Measurements from ENCODE around the gene UNC5B. TPM values are rescaled to one million over a fixed set of nuclear protein-coding genes. Genes with fewer than 3 reads are reported as not detected.

UNC5B gene
- total RNA-seq, 1 donor from 2014 or later: 22.2 TPM

DNA sequence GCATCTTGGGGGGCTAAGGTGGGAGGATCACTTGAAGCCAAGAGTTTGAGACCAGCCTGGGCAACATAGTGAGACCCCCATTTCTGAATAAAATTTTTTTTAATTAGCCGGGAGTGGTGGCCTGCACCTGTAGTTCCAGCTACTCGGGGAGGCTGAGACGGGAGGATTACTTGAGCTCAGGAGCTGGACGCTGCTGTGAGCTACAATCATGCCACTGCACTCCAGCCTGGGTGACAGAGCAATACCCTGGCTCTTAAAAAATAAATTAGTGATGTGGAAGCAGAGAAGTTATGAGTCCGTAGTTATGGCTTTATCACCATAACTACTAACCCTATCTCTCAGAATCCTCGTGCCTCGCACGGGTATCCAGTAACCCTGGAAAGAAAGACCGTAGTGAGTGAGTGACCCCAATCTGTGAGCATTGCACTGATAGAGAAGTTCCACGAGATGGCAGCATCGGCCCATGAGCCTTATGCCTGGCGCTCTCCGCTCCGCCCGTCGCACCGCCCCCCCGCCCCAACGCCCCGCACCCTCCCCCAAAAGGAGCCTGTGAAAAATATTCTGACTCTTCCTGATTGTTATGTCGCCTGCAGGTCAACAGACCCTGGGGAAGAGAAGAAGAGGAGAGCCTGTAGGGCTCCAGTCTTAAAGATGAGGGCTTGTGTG lies 101.8 kb downstream of the UNC5B start:
- H3K4me1 ChIP-seq: peaks cover 37% of the 10 kb centered on the region
- intact Hi-C loops (cut with DNase I): no loop called here
- DNase-seq: peak; percentile 65

DNA sequence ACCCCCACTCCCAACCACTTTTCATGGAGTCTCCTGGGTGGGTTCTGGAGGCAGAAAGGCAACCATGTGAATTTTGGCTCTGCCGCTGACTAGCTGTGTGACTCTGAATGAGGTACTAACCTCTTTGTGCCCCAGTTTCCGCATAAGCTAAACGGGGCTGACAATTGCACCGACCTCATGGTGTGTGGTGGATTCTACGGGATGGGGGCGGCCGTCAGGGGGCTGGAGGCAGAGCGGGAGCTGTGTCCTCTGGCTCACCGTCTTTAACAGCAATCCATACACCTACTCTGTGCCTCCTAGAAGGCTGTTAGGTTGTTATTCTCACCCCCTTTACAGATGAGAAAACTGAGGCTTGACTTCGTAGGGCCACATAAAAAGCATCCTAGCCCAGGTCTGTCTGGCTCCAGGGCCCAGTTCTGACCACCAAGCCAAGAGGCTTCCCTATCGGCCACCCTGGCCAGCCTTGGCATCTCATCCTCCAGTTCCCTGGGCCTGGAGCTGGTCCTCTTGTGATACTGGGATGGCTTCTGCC lies 102.4 kb downstream of the UNC5B start:
- intact Hi-C loops (cut with DNase I): no loop called here
- no peak overlapping the region for H3K27ac ChIP-seq
- no peaks in the 10 kb centered on the region for H3K27me3 ChIP-seq (ENCODE audit: low read depth)
- TF ChIP-seq, protein P1, sequence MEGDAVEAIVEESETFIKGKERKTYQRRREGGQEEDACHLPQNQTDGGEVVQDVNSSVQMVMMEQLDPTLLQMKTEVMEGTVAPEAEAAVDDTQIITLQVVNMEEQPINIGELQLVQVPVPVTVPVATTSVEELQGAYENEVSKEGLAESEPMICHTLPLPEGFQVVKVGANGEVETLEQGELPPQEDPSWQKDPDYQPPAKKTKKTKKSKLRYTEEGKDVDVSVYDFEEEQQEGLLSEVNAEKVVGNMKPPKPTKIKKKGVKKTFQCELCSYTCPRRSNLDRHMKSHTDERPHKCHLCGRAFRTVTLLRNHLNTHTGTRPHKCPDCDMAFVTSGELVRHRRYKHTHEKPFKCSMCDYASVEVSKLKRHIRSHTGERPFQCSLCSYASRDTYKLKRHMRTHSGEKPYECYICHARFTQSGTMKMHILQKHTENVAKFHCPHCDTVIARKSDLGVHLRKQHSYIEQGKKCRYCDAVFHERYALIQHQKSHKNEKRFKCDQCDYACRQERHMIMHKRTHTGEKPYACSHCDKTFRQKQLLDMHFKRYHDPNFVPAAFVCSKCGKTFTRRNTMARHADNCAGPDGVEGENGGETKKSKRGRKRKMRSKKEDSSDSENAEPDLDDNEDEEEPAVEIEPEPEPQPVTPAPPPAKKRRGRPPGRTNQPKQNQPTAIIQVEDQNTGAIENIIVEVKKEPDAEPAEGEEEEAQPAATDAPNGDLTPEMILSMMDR (IDR thresholded peaks at IDR 0.05): no peak
- H3K4me1 ChIP-seq: peaks cover 40% of the 10 kb centered on the region
- no peak for ATAC-seq
- no peaks in the 10 kb centered on the region for H3K9me3 ChIP-seq
- no peak overlapping the region for H3K4me3 ChIP-seq
- DNase-seq: peak; percentile 21
- no peaks in the 10 kb centered on the region for H3K36me3 ChIP-seq

More for the DNA sequence above, 101.8 kb downstream of the UNC5B start:
- peak; percentile 71 to 77 for ATAC-seq
- H3K36me3 ChIP-seq: no peaks in the 10 kb centered on the region
- no peak overlapping the region for H3K4me3 ChIP-seq
- TF ChIP-seq, protein P1 (IDR thresholded peaks at IDR 0.05): peak; percentile 90
- H3K27me3 ChIP-seq (ENCODE audit: low read depth): no peaks in the 10 kb centered on the region
- no peak overlapping the region for H3K27ac ChIP-seq
- H3K9me3 ChIP-seq: no peaks in the 10 kb centered on the region

DNA sequence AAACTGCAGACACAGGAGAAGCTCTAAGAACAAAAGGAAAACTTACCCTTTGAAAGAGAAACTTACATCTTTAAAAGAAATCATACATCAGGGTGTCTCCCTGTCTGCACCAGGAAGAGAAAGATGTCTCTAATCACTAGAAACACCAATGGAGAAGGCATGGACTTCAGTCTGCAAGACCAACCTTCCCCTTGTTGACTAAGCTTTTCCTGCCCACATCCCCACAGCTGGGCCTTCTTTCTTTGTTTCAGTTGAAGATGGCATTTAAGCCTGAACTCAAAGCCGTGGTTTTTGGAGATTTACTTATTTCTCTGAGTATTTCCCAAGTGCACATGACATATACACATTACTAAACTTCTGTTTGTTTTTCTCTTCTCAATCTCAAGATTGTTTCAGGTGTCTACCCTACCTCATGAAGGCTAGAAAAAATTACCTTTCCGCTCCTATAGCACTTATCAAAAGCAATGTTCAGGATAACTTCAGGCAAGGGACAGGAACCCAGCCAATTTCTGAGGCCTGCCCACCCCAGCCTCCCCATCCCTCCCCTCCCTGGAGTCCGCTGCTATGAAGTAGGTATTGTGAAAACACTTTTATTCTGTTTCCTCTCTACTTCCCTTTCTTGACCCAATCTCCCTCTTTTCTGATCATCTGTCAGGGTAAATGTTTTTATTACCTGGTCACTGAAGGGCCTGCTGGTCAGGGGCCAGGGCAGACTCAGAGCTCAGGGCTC lies 103.9 kb downstream of the UNC5B start:
- Histone ChIP-seq H3K36me3 (no peaks in the 10 kb centered on the region), H3K27me3 (ENCODE audit: low read depth) (no peaks in the 10 kb centered on the region), H3K4me3 (no peak overlapping the region), H3K4me1 (peaks cover 43% of the 10 kb centered on the region), H3K27ac (no peak overlapping the region), H3K9me3 (no peaks in the 10 kb centered on the region)
- intact Hi-C loops (cut with DNase I): no loop called here
- no peak for DNase-seq
- no peak for ATAC-seq
- TF ChIP-seq, protein P1 (IDR thresholded peaks at IDR 0.05): no peak

DNA sequence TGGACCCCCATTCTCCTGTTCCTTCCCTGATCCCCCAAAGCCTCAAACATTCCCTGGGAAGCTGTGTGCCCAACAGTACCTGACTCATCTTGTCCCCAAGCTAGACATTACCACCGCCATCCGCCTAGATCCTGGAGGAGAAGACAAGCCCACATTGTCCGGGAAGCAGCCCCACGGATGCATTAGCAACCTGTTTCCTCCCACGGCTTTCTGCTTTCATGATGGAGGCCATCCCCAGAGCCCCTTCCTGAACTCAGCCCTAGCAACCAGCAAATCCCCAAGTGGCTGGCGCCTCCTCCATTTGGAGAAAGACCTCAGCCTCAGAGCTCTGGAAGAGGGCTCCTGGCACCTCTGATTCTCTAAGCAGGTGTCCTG lies 104.4 kb downstream of the UNC5B start:
- H3K4me1 ChIP-seq: peaks cover 43% of the 10 kb centered on the region
- no peak overlapping the region for H3K4me3 ChIP-seq
- H3K27me3 ChIP-seq (ENCODE audit: low read depth): no peaks in the 10 kb centered on the region
- H3K36me3 ChIP-seq: no peaks in the 10 kb centered on the region
- no peaks in the 10 kb centered on the region for H3K9me3 ChIP-seq
- no peak for DNase-seq
- intact Hi-C loops (cut with DNase I): no loop called here
- no peak overlapping the region for H3K27ac ChIP-seq
- TF ChIP-seq, protein P1 (IDR thresholded peaks at IDR 0.05): no peak
- no peak for ATAC-seq

DNA sequence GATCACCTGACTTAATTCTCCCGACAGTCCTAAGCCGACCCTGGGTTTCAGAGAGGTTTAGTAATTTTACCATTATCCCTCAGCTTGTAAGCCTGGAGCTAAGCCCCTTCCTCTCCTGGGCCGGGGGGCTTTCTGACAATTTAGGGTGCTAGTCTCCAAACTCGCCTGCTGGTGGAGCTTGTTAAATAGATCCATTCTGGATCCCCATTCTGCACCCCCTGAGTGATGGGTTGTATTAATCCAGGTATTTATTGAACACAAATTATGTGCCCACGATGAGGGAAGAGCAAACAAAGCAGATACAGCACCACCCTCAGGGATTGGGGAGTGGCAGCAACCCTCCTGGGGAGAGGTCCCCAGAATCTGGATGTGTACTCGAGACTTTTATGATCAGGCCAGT lies 105.4 kb downstream of the UNC5B start:
- Histone ChIP-seq H3K27ac (no peak overlapping the region), H3K4me1 (peaks cover 43% of the 10 kb centered on the region), H3K9me3 (no peaks in the 10 kb centered on the region), H3K27me3 (ENCODE audit: low read depth) (no peaks in the 10 kb centered on the region), H3K4me3 (no peak overlapping the region), H3K36me3 (peaks cover 2% of the 10 kb centered on the region)
- intact Hi-C loops (cut with DNase I): no loop called here
- TF ChIP-seq, protein P1 (IDR thresholded peaks at IDR 0.05): no peak
- DNase-seq: no peak
- no peak for ATAC-seq

Measured in lower lobe of right lung (tissue), 2 donors.